GM20000 (cell line): ENCODE results near the gene C1orf116.

Experiments used
- DNase-seq: peaks from one replicate; pipeline ENCODE4 v3.0.0; 2012; ENCODE audit warnings: low spot score
- TF ChIP-seq, protein P1 (sequence below): IDR thresholded peaks from 2 replicates; pipeline ENCODE4 v1.5.1; 2012; ENCODE audit warnings: mild to moderate bottlenecking, control low read depth; ENCODE audit errors: extremely low read depth, missing control alignments

The C1orf116 gene

DNA sequence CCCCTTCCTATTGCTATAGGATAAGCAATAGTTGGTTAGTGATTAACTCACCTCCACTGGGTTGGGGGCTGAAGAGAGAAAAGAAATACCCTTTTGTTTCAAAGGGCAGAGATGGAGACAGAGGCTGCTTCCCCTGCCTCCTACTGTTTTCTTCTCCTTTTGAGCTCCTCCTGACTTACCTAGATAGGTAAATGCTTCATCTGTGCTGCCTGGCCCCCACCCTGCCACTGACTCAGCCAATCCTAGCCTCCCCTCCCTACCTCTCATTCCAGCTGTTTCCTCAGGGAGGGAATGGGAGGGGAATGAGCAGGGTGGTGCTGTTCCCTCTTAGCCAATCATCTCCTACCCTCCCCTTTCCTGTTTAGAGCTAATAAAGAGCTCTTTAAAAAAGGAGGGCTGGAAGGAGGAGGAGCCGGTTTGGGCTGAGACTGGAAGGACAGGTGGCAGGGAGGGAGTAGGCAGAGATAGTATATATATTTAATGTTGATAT is at the start of gene C1orf116:
C1orf116 (minus strand) TSS at position 229 of the 490 bp plus-strand sequence. CDS start 5,158 bp downstream, outside the sequence.
- TF ChIP-seq, protein P1, sequence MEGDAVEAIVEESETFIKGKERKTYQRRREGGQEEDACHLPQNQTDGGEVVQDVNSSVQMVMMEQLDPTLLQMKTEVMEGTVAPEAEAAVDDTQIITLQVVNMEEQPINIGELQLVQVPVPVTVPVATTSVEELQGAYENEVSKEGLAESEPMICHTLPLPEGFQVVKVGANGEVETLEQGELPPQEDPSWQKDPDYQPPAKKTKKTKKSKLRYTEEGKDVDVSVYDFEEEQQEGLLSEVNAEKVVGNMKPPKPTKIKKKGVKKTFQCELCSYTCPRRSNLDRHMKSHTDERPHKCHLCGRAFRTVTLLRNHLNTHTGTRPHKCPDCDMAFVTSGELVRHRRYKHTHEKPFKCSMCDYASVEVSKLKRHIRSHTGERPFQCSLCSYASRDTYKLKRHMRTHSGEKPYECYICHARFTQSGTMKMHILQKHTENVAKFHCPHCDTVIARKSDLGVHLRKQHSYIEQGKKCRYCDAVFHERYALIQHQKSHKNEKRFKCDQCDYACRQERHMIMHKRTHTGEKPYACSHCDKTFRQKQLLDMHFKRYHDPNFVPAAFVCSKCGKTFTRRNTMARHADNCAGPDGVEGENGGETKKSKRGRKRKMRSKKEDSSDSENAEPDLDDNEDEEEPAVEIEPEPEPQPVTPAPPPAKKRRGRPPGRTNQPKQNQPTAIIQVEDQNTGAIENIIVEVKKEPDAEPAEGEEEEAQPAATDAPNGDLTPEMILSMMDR = no peak
- DNase-seq = no peak

GRCh38 chr1:207081806-207082205 is 49.2 kb upstream of the C1orf116 start:
- TF ChIP-seq, protein P1 = no peak
- DNase-seq = no peak

DNA sequence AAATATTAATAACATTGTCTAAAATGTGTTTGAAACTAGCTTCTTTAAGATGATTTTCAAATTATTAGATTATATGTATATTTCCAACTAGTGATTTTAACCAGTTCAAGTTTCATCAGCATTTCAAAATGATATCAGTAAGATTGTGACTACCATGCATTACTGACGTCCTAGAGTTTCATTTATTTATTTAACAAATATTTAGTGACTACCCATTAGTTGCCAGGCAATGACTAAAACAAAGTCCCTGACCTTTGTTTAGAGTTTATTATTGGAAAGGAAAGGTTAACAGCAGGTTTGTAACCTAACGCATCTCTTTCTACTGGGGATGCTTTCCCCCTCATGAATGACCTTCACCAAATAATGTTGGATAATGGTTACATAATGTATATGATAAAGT is 48.5 kb upstream of the C1orf116 start:
- no peak for DNase-seq
- TF ChIP-seq, protein P1 = no peak

DNA sequence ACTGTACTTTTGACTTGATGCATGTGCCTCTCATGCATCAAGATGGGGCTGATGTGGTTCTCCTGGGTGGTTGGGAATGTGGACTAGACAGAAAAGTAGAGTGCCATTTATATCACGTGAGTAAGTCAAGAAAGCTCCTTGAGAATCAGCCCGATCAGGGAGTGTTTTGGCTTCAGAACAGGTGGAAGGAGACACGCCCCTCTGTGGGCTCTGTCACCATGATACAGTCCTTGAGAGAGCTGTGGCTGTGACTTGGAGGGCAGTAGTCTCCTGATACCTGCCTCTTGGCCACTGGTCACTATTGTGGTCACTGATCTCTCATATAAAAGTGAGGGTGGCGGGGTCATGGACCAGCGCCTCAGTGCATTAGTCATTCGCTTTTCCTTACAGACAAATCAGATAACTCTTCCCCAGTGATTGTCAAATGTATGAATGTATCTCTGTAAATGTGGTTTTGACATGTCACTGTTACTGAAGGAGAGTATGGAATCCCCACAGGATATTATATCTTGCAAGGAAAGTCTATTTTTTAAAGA is 47.2 kb upstream of the C1orf116 start:
- no peak for DNase-seq
- TF ChIP-seq, protein P1 = no peak

DNA sequence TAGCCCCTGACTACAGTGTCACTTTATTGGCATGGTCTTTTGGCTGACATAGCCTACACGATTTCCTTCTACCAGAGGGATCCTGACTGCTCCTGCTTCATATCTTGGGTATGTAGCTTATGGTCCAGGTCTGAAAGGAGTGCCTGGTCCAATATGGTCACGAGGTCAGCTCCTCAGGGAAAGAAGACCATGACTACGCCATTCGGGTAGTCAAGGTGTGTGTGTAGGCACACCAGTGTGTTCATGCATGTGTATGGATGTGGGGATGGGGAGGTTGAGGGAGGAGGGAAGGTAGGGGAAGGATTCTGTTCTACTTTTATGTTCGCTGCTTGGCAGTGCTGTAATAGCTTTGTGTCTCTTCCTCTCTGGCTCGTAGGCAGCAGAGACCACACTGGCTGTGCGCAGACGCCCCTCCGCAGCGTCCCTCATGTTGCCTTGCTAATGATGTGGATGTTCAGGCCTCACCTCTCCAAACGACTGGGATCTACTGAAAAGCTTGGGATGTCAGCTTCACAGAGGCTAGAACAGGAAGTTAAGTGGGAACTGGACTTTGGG is 46.1 kb upstream of the C1orf116 start:
- TF ChIP-seq, protein P1 = no peak
- DNase-seq = no peak

- peak; percentile 64 for DNase-seq
- TF ChIP-seq, protein P1 = peak; percentile 79
Measured at GRCh38 chr1:207077470-207078377, 45.2 kb upstream of the C1orf116 start.

- TF ChIP-seq, protein P1 = no peak
Measured at GRCh38 chr1:207077012-207077411, 44.5 kb upstream of the C1orf116 start.

More at GRCh38 chr1:207077012-207077411, 44.5 kb upstream of the C1orf116 start:
- DNase-seq = no peak
